ENCODE results near the gene BCL6.

Gene BCL6

GRCh38 chr3:187745201-187746058, at the start of gene BCL6:
Gene BCL6 (minus strand): TSS chr3:187745468. CDS start chr3:187733693, 11,775 bp downstream.
- peak; percentile 96 for DNase-seq

DNA sequence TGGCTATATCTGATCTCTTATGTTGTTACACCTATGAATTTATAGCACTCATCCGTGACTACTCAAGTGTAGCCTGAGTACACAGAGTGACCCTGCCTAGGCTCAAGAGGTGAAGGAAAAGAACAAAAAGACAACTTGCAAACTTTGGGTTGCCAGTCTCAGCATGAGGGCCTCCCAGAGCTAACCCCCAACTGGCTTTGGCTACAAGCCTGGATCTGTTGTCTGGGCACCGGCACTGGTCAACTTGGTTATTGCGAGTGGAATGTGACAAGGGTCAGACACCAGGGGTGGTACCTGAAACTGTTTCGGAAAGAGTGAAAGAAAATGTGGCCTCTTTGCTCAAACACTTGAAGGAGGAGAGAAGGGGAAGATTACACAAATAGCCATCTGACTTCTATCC, 49.5 kb upstream of the BCL6 start:
- DNase-seq, result no peak

DNA sequence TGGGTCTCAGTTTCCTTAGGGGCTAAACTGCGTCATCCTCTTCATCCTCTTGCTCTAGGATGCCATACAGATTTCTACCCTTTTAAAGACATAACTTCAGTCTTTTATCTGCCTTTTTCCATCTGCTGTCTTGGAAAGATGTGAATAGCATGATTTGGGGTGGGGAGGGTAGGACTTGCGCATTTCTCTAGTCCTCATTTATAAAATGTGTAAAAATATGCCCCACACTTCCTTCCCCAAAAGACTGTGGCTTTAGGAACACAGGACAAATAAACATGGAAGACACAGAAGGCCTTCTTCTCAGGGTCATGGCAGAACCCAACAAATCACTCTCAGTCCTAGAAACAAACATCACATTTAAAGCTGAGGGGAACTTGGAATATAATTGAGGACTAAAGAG, 48.4 kb upstream of the BCL6 start:
- no peak for DNase-seq

DNA sequence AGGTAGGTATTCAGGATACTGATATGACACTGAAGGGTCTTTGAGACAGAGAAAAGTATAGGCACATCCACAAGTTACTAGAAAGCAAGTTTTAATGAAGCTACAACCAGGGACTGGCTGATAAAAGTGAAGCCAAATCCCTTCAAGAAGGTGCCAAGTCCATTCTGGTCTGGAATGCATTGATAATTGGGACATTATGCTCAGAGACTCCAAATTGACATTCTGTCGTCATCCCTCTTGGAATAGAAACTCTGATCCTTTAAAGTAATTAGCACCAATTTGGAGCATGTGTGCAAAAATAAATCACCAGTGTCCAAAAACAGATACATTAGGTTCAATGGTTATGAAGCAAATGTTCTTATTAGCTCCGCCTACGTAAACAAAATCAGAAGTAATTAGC, 47.3 kb upstream of the BCL6 start:
- DNase-seq, result no peak

DNA sequence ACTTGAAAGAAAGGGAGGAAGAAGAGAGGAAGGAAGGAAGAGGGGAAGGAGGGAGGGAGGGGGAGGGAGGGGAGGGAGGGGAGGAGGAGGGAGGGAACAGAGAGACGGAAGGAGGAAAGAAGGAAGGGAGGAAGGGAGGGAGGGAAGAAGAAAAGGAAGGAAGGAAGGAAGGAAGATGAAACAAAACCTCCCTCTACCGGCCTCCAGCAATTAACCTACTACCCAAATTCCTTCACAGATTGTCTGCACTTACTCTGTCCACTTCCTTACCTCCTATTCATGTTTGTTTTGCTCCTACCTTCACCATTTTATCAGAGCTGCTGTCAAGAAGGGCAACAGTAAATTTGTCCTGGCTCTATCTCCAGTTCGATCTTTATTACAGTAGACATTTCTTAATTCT, 44.6 kb upstream of the BCL6 start:
- no peak for DNase-seq

DNA sequence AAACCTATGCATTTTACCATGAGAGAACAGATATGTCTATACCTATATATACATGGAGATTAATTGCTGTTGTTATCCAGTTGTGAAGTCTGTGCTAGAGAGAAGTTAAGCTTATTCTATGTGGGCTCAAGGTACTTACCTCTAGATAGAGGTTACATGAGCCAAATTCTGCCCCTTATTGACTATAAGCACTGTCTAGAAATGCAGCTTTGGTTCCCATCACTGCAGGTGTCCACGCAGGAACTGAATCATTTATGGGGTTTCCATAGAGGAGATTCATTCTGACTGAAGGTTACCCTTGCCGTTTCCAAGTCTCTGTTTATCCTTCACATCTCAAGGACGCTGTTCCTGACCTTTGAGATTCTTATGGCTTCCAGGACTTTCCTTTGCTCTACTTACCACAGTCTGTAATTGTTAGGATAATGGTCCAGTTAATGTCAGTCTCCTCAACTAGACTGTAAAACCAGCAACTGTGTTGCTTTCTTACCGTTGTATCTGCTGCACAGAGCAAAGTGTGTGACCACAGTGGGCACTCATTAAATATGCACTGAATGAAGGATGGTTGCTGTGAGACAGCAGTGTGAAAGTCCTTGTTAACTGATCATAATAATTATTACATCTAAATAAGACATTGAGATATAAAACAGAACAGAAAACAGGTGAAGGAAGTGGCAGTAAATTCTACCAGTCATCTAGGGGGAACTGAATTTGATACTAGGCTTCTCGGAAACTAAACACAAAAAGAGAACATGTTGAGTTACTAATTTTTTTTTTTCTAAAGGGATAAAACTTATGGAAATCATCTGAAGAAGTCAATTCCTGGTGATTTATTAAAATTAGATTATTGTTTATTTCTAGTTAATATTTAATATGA, 44.0 kb upstream of the BCL6 start:
- no peak for DNase-seq

DNA sequence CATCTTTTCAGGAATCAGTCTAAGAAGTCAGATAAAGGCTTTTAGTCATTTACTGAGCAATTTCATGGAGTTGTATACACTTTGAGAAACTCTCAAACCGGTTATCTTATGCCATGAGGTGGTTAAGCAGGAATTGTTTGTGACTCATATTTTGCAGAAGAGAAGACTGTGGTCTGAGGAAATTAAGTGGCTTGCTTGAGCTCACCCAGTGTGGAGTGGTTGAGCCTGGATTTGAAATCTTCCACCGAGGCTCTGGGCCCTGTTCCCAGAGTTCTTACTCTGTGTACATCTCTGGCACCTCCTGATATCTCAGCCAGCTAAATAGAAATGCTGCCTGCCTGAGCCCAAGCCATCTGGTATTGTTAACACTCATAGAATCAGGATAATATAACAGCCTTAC, 37.8 kb upstream of the BCL6 start:
- DNase-seq, result no peak

GRCh38 chr3:187782006-187782405, 36.7 kb upstream of the BCL6 start:
- no peak for DNase-seq

- DNase-seq, result no peak
Measured at GRCh38 chr3:187781001-187781400, 35.7 kb upstream of the BCL6 start.

- DNase-seq, result no peak
Measured at GRCh38 chr3:187778726-187779125, 33.5 kb upstream of the BCL6 start.

DNA sequence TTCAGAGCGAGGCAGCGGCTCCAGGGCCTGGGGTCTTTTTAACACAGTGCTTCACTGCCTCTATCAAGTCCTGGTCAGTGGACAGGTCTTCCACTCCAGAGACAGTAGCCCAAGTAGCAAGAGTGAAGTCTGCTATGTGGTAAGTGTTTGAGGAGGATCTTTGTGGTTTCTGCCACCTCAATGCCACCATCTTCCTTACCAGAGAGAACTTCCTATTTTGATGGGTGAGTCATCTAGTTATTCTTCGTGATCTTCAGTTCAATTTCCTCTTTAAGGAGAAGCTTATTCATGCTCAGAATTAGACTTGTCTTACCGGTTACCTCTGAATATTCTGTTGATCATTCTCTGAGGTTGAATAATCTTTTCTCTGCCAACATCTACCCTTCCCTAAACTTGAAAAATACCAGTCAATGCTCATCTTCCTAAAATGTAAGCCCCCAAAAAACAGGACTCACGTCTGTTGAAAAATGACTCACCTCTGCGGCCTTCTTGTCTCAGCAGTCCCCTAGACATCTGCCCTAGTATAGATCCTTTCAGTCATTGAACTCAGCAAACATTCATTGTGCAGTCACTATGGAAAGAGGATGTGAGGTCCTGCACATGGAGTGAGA, 32.2 kb upstream of the BCL6 start:
- peak; percentile 46 for DNase-seq

GRCh38 chr3:187775549-187775948, 30.3 kb upstream of the BCL6 start:
- no peak for DNase-seq

DNA sequence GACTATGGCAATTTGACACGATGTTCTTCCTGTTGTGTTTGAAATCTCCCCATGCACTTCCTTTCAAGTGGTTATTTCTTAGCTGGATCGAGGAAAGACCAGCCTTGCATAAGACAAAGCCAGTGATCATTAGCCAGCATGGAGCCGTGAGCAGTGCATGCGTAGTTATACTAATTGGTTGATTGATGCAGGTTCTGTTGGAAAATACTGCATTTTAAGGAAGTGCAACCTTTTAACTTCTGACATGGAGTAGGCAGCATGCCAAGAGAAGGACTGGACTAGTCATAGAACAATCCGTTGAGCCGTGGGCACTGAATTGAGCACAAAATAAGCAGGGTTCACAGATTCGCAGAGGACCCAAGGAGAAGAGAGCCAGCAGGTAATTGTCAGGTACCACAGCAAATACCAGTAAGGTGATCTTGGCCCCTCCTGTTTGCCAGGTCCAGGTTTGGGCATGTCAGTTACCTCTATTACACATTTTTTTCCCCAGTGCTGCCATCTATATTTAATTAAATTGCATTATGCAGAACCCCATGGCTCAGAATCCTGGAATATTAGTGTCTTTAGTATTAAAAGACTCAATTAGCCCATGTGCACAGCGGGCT, 29.0 kb upstream of the BCL6 start:
- no peak for DNase-seq

DNA sequence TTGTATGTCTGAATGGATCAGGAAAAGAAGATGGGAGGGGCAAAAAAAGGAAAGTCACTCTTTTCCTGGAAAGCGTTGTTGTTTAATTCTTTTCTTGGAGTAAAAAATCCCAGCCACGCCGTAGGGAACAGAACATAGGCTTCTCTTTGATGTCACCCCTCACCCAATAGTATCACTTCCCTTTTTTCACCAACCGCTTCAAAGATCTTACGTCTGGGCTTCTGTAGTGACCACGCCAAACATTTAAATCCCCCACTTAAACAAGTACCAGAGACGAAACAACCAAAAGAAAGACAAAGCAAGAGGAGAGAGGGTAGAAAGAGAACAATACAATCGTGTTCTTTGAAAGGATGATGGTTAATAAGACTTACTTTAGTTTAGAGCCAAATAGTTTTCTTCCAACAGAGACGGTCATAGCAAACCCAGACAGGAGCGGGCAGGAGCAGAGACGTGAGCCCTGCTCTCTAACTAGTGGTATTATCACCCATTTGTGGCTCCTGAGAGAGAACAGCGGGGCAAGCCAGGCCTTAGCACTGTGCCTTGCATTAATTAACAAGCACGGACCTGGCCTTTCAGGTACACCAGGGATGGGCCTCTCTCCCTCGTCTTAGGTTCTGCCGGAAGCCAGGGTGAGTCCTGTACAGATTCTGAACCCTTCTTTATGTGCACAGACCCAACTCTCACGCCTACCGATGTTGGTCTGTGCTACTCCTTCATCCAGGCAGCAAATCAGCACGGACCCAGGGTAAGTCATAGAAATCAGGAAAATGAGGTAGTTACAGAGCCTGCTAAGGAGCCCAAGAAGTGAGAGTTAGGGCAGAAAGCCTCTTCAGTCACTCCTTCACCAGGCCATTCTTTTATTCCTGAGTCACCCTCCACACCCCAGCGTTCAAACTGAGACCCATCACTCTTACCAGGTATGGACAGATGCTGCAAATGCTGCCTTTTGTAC, 28.2 kb upstream of the BCL6 start:
- DNase-seq, result no peak

- no peak for DNase-seq
Measured at GRCh38 chr3:187770224-187770623, 25.0 kb upstream of the BCL6 start.

DNA sequence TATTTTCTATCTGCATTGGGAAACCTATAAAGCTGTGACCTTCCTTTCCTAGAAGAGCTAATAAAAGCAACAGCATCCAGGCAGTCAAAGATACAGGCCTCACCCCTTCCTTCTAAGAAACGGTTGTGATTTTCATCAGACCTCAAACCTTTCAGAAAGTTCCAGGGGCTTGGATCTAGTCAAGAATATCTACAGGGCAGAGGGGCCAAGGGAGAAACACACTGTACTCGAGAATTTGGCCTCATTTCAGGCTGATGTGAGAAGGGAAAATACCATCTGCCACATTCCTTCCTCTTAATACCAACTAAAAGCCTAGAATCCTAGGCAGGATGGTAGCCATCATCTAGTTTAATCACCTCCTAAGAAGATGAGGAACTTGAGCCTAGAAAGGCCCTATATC, 24.5 kb upstream of the BCL6 start:
- no peak for DNase-seq

DNA sequence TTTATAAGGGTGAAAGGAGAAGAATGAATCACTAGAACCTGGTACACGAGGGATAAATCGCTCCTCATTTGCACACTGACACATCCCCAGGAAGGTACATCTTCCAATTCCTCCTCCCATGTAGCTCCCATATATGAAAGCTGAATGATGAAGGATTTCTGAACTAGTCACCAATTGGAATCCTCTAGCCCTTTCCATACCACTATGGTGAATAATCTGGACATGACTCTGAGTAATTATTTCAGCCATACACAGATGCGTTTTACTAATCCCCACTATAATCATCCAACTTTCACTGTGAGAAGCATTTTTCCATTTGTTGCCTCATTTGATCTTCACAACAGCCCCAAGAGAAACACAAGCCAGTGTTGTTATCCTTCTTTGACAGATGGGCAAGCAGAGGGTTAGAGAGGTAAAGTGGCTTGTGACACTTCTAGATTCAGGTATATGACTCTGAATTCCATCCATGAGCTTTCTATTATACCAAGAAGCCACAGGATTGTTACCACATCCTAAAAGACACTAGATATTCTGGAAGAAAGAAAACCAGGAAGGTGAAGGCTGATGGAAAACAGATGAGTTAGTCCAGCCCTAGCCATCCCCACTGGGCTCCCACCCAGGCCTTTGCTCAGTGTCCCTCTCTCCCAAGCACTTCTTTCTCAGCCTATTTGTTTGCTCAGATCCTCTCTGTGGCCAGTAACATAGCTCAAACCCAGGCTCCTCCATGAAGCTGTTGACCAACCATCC, 22.2 kb upstream of the BCL6 start:
- DNase-seq, result no peak

- DNase-seq, result no peak
Measured at GRCh38 chr3:187765342-187765741, 20.1 kb upstream of the BCL6 start.

GRCh38 chr3:187763850-187764648, 18.8 kb upstream of the BCL6 start:
- no peak for DNase-seq

DNA sequence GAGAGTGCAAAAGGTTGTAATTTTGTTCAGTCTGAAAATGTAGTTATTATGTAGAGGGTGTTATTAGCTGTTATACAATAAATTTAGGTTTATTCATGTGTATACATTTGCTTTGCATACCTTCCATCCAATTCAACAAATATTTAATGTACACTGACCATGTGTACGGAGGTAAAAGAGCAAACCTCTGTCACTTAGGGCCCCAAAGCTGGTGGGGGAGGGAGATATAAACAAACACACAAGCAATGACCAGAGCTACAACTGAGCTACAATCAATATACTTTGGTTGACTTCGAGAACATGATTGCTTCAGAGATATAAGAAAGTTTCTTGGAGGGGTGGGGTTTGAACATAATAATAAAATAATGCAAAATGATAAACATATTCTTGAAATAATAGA, 17.5 kb upstream of the BCL6 start:
- no peak for DNase-seq

Measured in hematopoietic multipotent progenitor cell treated with erythropoietin and hydrocortisone succinate and interleukin-3 and kit ligand, for 8 days (in vitro differentiated cells).